Astrocyte (in vitro differentiated cells and primary cell): Measurements from ENCODE around the gene MGMT. TPM values are rescaled to one million over a fixed set of nuclear protein-coding genes. Genes with fewer than 3 reads are reported as not detected.

Experiments
- DNase-seq: peaks from one replicate; pipeline ENCODE4 v3.0.0-alpha.2; 2010; ENCODE audit warnings: low read depth
- FAIRE-seq: peaks from 2 replicates; lab custom pipeline; 2011; peaks lifted over from hg19 to GRCh38; lab: Jason Lieb, UNC
- H2AFZ ChIP-seq: 2 replicates; pipeline ENCODE4 v1.6.0; 2012; ENCODE audit warnings: low read depth, low read length, inconsistent platforms
- H3K27ac ChIP-seq: 2 replicates; pipeline ENCODE4 v1.5.1; 2011; ENCODE audit warnings: low read depth, low read length, inconsistent platforms
- H3K27me3 ChIP-seq: 2 replicates; pipeline ENCODE4 v1.6.0; 2011; ENCODE audit warnings: low read length, inconsistent platforms; ENCODE audit not compliant: insufficient read depth
- H3K36me3 ChIP-seq: 2 replicates; pipeline ENCODE4 v1.5.1; 2011; ENCODE audit warnings: low read length, inconsistent platforms; ENCODE audit not compliant: insufficient read depth
- H3K4me1 ChIP-seq: 2 replicates; pipeline ENCODE4 v1.5.1; 2011; ENCODE audit warnings: low read length, inconsistent platforms; ENCODE audit not compliant: insufficient read depth
- H3K4me2 ChIP-seq: 2 replicates; pipeline ENCODE4 v1.6.0; 2012; ENCODE audit warnings: low read length, inconsistent platforms
- H3K4me3 ChIP-seq: 2 replicates; pipeline ENCODE4 v1.5.1; 2011; ENCODE audit warnings: low read depth, mild to moderate bottlenecking, low read length, inconsistent platforms; ENCODE audit not compliant: insufficient read depth
- H3K79me2 ChIP-seq: 2 replicates; pipeline ENCODE4 v1.6.0; 2012; ENCODE audit warnings: mild to moderate bottlenecking, low read length, inconsistent platforms; ENCODE audit not compliant: insufficient read depth
- H3K9ac ChIP-seq: 2 replicates; pipeline ENCODE4 v1.6.0; 2012; ENCODE audit warnings: mild to moderate bottlenecking, low read length, inconsistent platforms
- H3K9me3 ChIP-seq: 2 replicates; pipeline ENCODE4 v1.5.1; 2012; ENCODE audit warnings: low read depth, mild to moderate bottlenecking, low read length, inconsistent platforms; ENCODE audit not compliant: insufficient read depth
- H4K20me1 ChIP-seq: 2 replicates; pipeline ENCODE4 v1.6.0; 2012; ENCODE audit warnings: low read length, inconsistent platforms; ENCODE audit not compliant: insufficient read depth
- H3K27ac Mint-ChIP-seq: one replicate; pipeline ENCODE4 v1.8.0; 2021; ENCODE audit warnings: mild to moderate bottlenecking, mixed read lengths; ENCODE audit not compliant: unreplicated experiment
- H3K27me3 Mint-ChIP-seq: one replicate; pipeline ENCODE4 v1.8.0; 2021; ENCODE audit warnings: low read depth, mixed read lengths; ENCODE audit not compliant: unreplicated experiment
- H3K36me3 Mint-ChIP-seq: one replicate; pipeline ENCODE4 v1.8.0; 2021; ENCODE audit warnings: low read depth, mixed read lengths; ENCODE audit not compliant: unreplicated experiment
- H3K4me1 Mint-ChIP-seq: one replicate; pipeline ENCODE4 v1.8.0; 2021; ENCODE audit warnings: low read depth, mixed read lengths; ENCODE audit not compliant: unreplicated experiment
- H3K4me3 Mint-ChIP-seq: one replicate; pipeline ENCODE4 v1.8.0; 2021; ENCODE audit warnings: mild to moderate bottlenecking, moderate library complexity, mixed read lengths; ENCODE audit not compliant: unreplicated experiment
- H3K9me3 Mint-ChIP-seq: one replicate; pipeline ENCODE4 v1.8.0; 2021; ENCODE audit warnings: mild to moderate bottlenecking, mixed read lengths; ENCODE audit not compliant: unreplicated experiment
- CTCF ChIP-seq: IDR thresholded peaks from 2 replicates; pipeline ENCODE4 v1.5.1; 2011; ENCODE audit warnings: low read depth, mild to moderate bottlenecking, inconsistent platforms, low read length, moderate library complexity; ENCODE audit not compliant: insufficient read depth
- EZH2 ChIP-seq: IDR thresholded peaks from 2 replicates; pipeline ENCODE4 v1.6.1; 2012; ENCODE audit warnings: mild to moderate bottlenecking, low read length, inconsistent platforms; ENCODE audit not compliant: insufficient read depth
- total RNA-seq: library from RNA; stranded (reverse); gene quantifications from 2 replicates; pipeline ENCODE4 v1.2.1, GENCODE V29; 2021

MGMT gene
- total RNA-seq, 1 donor from 2014 or later, result 9.5 TPM

GRCh38 chr10:129613377-129613980 is 146.4 kb downstream of the MGMT start:
- Mint-ChIP-seq H3K4me3 (no peak overlapping the region), H3K27me3 (no peaks in the 10 kb centered on the region), H3K27ac (no peak overlapping the region), H3K9me3 (peaks cover 5% of the 10 kb centered on the region), H3K4me1 (no peaks in the 10 kb centered on the region), H3K36me3 (no peaks in the 10 kb centered on the region)
- H3K9me3 ChIP-seq, result no peaks in the 10 kb centered on the region
- DNase-seq, result no peak
- FAIRE-seq, result no peak
- H4K20me1 ChIP-seq, result no peaks in the 10 kb centered on the region
- no peaks in the 10 kb centered on the region for H3K79me2 ChIP-seq
- H3K4me3 ChIP-seq, result no peak overlapping the region
- TF ChIP-seq CTCF (no peak), EZH2 (no peak)
- H3K4me2 ChIP-seq, result no peak overlapping the region
- no peak overlapping the region for H2AFZ ChIP-seq
- H3K9ac ChIP-seq, result no peak overlapping the region
- H3K36me3 ChIP-seq, result no peaks in the 10 kb centered on the region
- no peak overlapping the region for H3K27ac ChIP-seq
- no peaks in the 10 kb centered on the region for H3K4me1 ChIP-seq
- no peaks in the 10 kb centered on the region for H3K27me3 ChIP-seq

- Mint-ChIP-seq H3K36me3 (no peaks in the 10 kb centered on the region), H3K4me3 (no peak overlapping the region), H3K27me3 (no peaks in the 10 kb centered on the region), H3K27ac (no peak overlapping the region), H3K9me3 (peaks cover 5% of the 10 kb centered on the region), H3K4me1 (no peaks in the 10 kb centered on the region)
- TF ChIP-seq EZH2 (no peak), CTCF (no peak)
- H2AFZ ChIP-seq, result no peak overlapping the region
- H3K27me3 ChIP-seq, result no peaks in the 10 kb centered on the region
- H4K20me1 ChIP-seq, result no peaks in the 10 kb centered on the region
- DNase-seq (no peak), FAIRE-seq (no peak)
- no peaks in the 10 kb centered on the region for H3K79me2 ChIP-seq
- H3K4me3 ChIP-seq, result no peak overlapping the region
- no peak overlapping the region for H3K9ac ChIP-seq
- H3K4me2 ChIP-seq, result no peak overlapping the region
- H3K27ac ChIP-seq, result no peak overlapping the region
- H3K9me3 ChIP-seq, result no peaks in the 10 kb centered on the region
- no peaks in the 10 kb centered on the region for H3K36me3 ChIP-seq
- H3K4me1 ChIP-seq, result no peaks in the 10 kb centered on the region
These were observed 147.3 kb downstream of the MGMT start for GRCh38 chr10:129614341-129614740.

DNA sequence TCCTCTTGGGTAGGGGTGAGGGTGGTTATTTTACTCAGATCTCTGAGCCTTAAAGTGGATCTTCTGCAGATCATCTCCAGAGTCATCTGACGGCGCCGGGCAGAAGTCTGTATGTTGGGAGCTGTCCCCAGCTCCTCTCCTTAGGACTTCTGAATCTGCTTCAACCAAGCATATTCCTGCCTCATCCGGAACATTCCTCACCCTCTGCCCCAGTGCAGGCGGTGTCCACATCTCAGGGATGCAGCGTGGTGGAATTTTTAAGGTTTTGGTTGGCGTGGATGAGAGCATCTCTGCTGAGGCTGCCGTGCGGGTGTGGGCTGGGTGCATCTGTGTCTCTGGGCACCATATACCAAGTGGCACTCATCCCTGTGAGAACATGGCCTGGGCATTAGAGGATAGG is 148.3 kb downstream of the MGMT start:
- H3K9me3 ChIP-seq, result no peaks in the 10 kb centered on the region
- no peak overlapping the region for H3K4me3 Mint-ChIP-seq
- H3K4me2 ChIP-seq, result no peak overlapping the region
- DNase-seq (no peak), FAIRE-seq (no peak)
- H4K20me1 ChIP-seq, result no peaks in the 10 kb centered on the region
- H3K27ac Mint-ChIP-seq, result no peak overlapping the region
- no peak overlapping the region for H3K4me3 ChIP-seq
- H3K27ac ChIP-seq, result no peak overlapping the region
- TF ChIP-seq EZH2 (no peak), CTCF (no peak)
- H3K27me3 ChIP-seq, result no peaks in the 10 kb centered on the region
- H3K27me3 Mint-ChIP-seq, result no peaks in the 10 kb centered on the region
- no peaks in the 10 kb centered on the region for H3K79me2 ChIP-seq
- no peak overlapping the region for H2AFZ ChIP-seq
- no peaks in the 10 kb centered on the region for H3K36me3 Mint-ChIP-seq
- H3K9me3 Mint-ChIP-seq, result no peaks in the 10 kb centered on the region
- H3K4me1 Mint-ChIP-seq, result no peaks in the 10 kb centered on the region
- no peaks in the 10 kb centered on the region for H3K4me1 ChIP-seq
- H3K36me3 ChIP-seq, result no peaks in the 10 kb centered on the region
- H3K9ac ChIP-seq, result no peak overlapping the region
